NCI-H2196 treated with DMSO at 0.1 percent for 48 hours (cell line): Measurements from ENCODE around the gene PARP8.
"Not testable (repeated sequence)": the region's sequence is repeated elsewhere in the genome, so short reads cannot be mapped to it uniquely, and the experiment has no call there.

Experiments
- DNase-seq: peaks from one replicate; lab custom pipeline; 2025; ENCODE audit not compliant: unreplicated experiment; lab: John Stamatoyannopoulos, UW

PARP8 gene

GRCh38 chr5:50684721-50685120 lies 18.3 kb downstream of the PARP8 start:
- no peak for DNase-seq

- DNase-seq: no peak
Measured at GRCh38 chr5:50687548-50687947, 21.1 kb downstream of the PARP8 start.

- no peak for DNase-seq
Measured at GRCh38 chr5:50691399-50692016, 25.1 kb downstream of the PARP8 start.

- DNase-seq: no peak
Measured at GRCh38 chr5:50694027-50694590, 27.7 kb downstream of the PARP8 start.

- DNase-seq: not testable (repeated sequence)
Measured at GRCh38 chr5:50694626-50695025, 28.2 kb downstream of the PARP8 start.

GRCh38 chr5:50697739-50698138 lies 31.3 kb downstream of the PARP8 start:
- DNase-seq: no peak

GRCh38 chr5:50699737-50700136 lies 33.3 kb downstream of the PARP8 start:
- no peak for DNase-seq

- DNase-seq: no peak
Measured at GRCh38 chr5:50700706-50701105, 34.3 kb downstream of the PARP8 start.

- no peak for DNase-seq
Measured at GRCh38 chr5:50702615-50703366, 36.4 kb downstream of the PARP8 start.

- no peak for DNase-seq
Measured at GRCh38 chr5:50703367-50703666, 36.9 kb downstream of the PARP8 start.

- DNase-seq: no peak
Measured at GRCh38 chr5:50704730-50705129, 38.3 kb downstream of the PARP8 start.

- no peak for DNase-seq
Measured at GRCh38 chr5:50709471-50709870, 43.0 kb downstream of the PARP8 start.

GRCh38 chr5:50710838-50711237 lies 44.4 kb downstream of the PARP8 start:
- no peak for DNase-seq

GRCh38 chr5:50711280-50711679 lies 44.8 kb downstream of the PARP8 start:
- DNase-seq: no peak

GRCh38 chr5:50712479-50712878 lies 46.0 kb downstream of the PARP8 start:
- DNase-seq: no peak

- DNase-seq: no peak
Measured at GRCh38 chr5:50715001-50715400, 48.6 kb downstream of the PARP8 start.

GRCh38 chr5:50716134-50716533 lies 49.7 kb downstream of the PARP8 start:
- no peak for DNase-seq

- DNase-seq: no peak
Measured at GRCh38 chr5:50717651-50718050, 51.2 kb downstream of the PARP8 start.

- no peak for DNase-seq
Measured at GRCh38 chr5:50720061-50720710, 53.7 kb downstream of the PARP8 start.

- no peak for DNase-seq
Measured at GRCh38 chr5:50722223-50722622, 55.8 kb downstream of the PARP8 start.

- no peak for DNase-seq
Measured at GRCh38 chr5:50724262-50724661, 57.8 kb downstream of the PARP8 start.

- DNase-seq: no peak
Measured at GRCh38 chr5:50725800-50726474, 59.5 kb downstream of the PARP8 start.
